Stomach (tissue), 9 donors: Measurements from ENCODE around the gene RAMP1. TPM values are rescaled to one million over a fixed set of nuclear protein-coding genes. Genes with fewer than 3 reads are reported as not detected.

ENCODE experiments used
- DNase-seq, 2 donors: peaks; one replicate each; pipeline versions ENCODE4 v3.0.0 to v3.0.0-alpha.2; 2013 to 2019
- H3K27ac ChIP-seq, 5 donors: fragments of 200-600 bp in 4 of 5; sonication (generic) in 4 of 5; one replicate each; pipeline ENCODE4 v1.5.1; 2013 to 2019; ENCODE audit warnings: mild to moderate bottlenecking in 1 of 5, moderate library complexity in 1 of 5
- H3K27me3 ChIP-seq, 3 donors: fragments of 200-600 bp; sonication (generic); one replicate each; pipeline ENCODE4 v1.5.1; 2017 to 2019; ENCODE audit warnings: mixed run types in 1 of 3
- H3K36me3 ChIP-seq, 4 donors: fragments of 200-600 bp; sonication (generic); 1 replicate in 3 of 4; 2 replicates in 1 of 4; pipeline ENCODE4 v1.5.1; 2016 to 2019
- H3K4me1 ChIP-seq, 4 donors: fragments of 200-600 bp; sonication (generic); one replicate each; pipeline ENCODE4 v1.5.1; 2016 to 2019
- H3K4me3 ChIP-seq, 4 donors: fragments of 200-600 bp; sonication (generic) in 3 of 4; one replicate each; pipeline ENCODE4 v1.5.1; 2016 to 2019; ENCODE audit warnings: mild to moderate bottlenecking in 1 of 4
- H3K9me3 ChIP-seq, 4 donors: fragments of 200-600 bp; sonication (generic); one replicate each; pipeline ENCODE4 v1.5.1; 2016 to 2019
- CTCF ChIP-seq, 7 experiments: fragments of 450-650 bp in 4 of 7; fragments of 200-600 bp in 3 of 7; sonication (generic) in 3 of 7; IDR thresholded peaks; one replicate each; pipeline ENCODE4 v1.5.1; 2016 to 2019; ENCODE audit warnings: antibody characterized with exemption in 7 of 7, control low read depth in 2 of 7, mild to moderate bottlenecking in 1 of 7
- EP300 ChIP-seq: sonication (generic); formaldehyde crosslinking; IDR thresholded peaks from one replicate; pipeline ENCODE4 v1.6.1; 2017; ENCODE audit warnings: antibody characterized with exemption
- POLR2A ChIP-seq, 4 donors: fragments of 450-650 bp; IDR thresholded peaks; one replicate each; pipeline ENCODE4 v1.6.1; 2016; ENCODE audit warnings: antibody characterized with exemption in 4 of 4, control low read depth in 2 of 4, mild to moderate bottlenecking in 1 of 4, moderate library complexity in 1 of 4
- POLR2AphosphoS5 ChIP-seq, 3 donors: sonication (generic); formaldehyde crosslinking; IDR thresholded peaks; one replicate each; pipeline ENCODE4 v1.6.1; 2016; ENCODE audit warnings: antibody characterized with exemption in 3 of 3
- WGBS, 5 donors: extraction: QIAGEN DNeasy Blood & Tissue Kit in 3 of 5; methylation state at CpG; one replicate each; pipeline versions ENCODE4 v1.1.5 to v1.1.7; 2013 to 2018; 5-methylcytosine and 5-hydroxymethylcytosine counted together
- intact Hi-C: fragments of 100-400 bp; cut with DNase I; formaldehyde crosslinking; loops from one replicate; pipeline ENCODE4 v1.15.1; 2023; ENCODE audit warnings: low total_unique reads
- polyA plus RNA-seq, 3 donors: library from polyadenylated mRNA; stranded (reverse); fragments of 200-250 nt; gene quantifications; one replicate each; pipeline ENCODE4 v1.2.3, GENCODE V29; 2013
- total RNA-seq, 5 donors: library from RNA; depleted of rRNA; stranded (reverse); fragments of >200 nt; gene quantifications; one replicate each; pipeline versions ENCODE4 v1.1.0 to v1.2.3, GENCODE V29; 2014 to 2016
- donor health status: healthy with polysubstance abuse.
- donor health status: Bipolar disorder and iron deficiency.
- donor health status: healthy.

Gene RAMP1
- total and polyA plus RNA-seq, 8 donors = 0.87 to 113 (median 31.8) TPM

- Histone ChIP-seq H3K36me3 (no peaks in the 10 kb centered on the region), H3K9me3 (no peaks in the 10 kb centered on the region), H3K27ac (no peak overlapping the region), H3K4me1 (no peaks in the 10 kb centered on the region), H3K27me3 (no peaks in the 10 kb centered on the region), H3K4me3 (no peak overlapping the region)
- intact Hi-C loops = no loop called here
- DNase-seq = no peak
- 46 to 58% (median 49%) methylated on average over 3 of the region's 3 CpGs for WGBS, 5 donors
- TF ChIP-seq CTCF (IDR thresholded peaks at IDR 0.05) = no peak
- TF ChIP-seq EP300 = no peak
- TF ChIP-seq POLR2AphosphoS5 (IDR thresholded peaks at IDR 0.05) = no peak
- no peak for TF ChIP-seq POLR2A (IDR thresholded peaks at IDR 0.05)
Measured at GRCh38 chr2:237827421-237827987, 31.9 kb upstream of the RAMP1 start.

- 81 to 99% (median 94%) methylated on average over 2 of the region's 2 CpGs for WGBS, 5 donors
Measured at GRCh38 chr2:237830522-237830921, 28.9 kb upstream of the RAMP1 start.

DNA sequence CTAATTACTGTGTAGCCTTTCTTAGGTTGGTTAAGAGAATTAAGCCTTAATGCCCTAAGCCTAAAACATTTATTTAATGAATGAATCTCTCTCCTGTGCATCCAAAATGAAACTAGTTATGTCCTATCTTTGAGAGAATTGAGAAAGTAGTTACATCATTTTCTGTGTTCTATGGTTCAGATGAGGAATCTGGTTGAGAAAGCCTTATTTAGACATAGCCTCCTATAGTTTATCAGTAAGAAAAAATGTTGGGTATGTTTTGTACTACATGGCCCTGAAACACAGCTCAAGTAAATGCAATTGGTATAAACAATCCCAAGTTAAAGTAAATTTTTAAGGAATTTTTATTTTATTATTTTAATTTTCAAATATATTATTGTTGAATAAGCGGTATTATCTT is 25.9 kb upstream of the RAMP1 start:
- intact Hi-C loops = no loop called here
- 94 to 98% (median 97%) methylated on average over 1 of the region's 1 CpG for WGBS, 5 donors
- Histone ChIP-seq H3K27ac (no peak overlapping the region), H3K27me3 (no peaks in the 10 kb centered on the region), H3K9me3 (no peaks in the 10 kb centered on the region), H3K36me3 (no peaks in the 10 kb centered on the region), H3K4me1 (no peaks in the 10 kb centered on the region), H3K4me3 (no peak overlapping the region)
- TF ChIP-seq POLR2AphosphoS5 (IDR thresholded peaks at IDR 0.05) (no peak), POLR2A (IDR thresholded peaks at IDR 0.05) (no peak), EP300 (no peak), CTCF (IDR thresholded peaks at IDR 0.05) (no peak)
- DNase-seq = no peak

More at GRCh38 chr2:237830522-237830921, 28.9 kb upstream of the RAMP1 start:
- Histone ChIP-seq H3K27me3 (no peaks in the 10 kb centered on the region), H3K9me3 (no peaks in the 10 kb centered on the region), H3K4me1 (no peaks in the 10 kb centered on the region), H3K27ac (no peak overlapping the region), H3K36me3 (no peaks in the 10 kb centered on the region), H3K4me3 (no peak overlapping the region)
- intact Hi-C loops = no loop called here
- TF ChIP-seq POLR2AphosphoS5 (IDR thresholded peaks at IDR 0.05) (no peak), POLR2A (IDR thresholded peaks at IDR 0.05) (no peak), CTCF (IDR thresholded peaks at IDR 0.05) (no peak)
- DNase-seq = no peak

DNA sequence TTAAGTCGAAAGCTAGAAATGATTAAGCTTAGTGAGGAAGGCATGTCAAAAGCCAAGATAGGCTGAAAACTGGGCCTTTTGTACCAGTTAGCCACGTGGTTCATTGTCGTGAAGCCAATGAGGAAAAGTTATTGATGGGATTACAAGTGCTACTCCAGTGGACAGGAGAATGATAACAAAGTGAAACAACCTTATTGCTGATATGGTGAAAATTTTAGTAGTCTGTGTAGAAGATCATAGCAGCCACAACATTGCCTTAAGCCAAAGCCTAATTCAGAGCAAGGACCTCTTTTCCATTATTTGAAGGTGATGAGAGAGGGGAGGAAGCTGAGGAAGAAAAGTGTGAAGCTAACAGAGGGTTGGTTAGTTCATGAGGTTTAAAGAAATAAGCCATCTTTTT is 24.1 kb upstream of the RAMP1 start:
- intact Hi-C loops = no loop called here
- WGBS, 5 donors = 50 to 79% (median 53%) methylated on average over 3 of the region's 3 CpGs

More for the DNA sequence above, 24.1 kb upstream of the RAMP1 start:
- TF ChIP-seq POLR2AphosphoS5 (IDR thresholded peaks at IDR 0.05) (no peak), POLR2A (IDR thresholded peaks at IDR 0.05) (no peak), EP300 (no peak), CTCF (IDR thresholded peaks at IDR 0.05) (no peak)
- Histone ChIP-seq H3K27ac (no peak overlapping the region), H3K4me3 (no peak overlapping the region), H3K36me3 (no peaks in the 10 kb centered on the region), H3K4me1 (no peaks in the 10 kb centered on the region), H3K27me3 (no peaks in the 10 kb centered on the region), H3K9me3 (no peaks in the 10 kb centered on the region)
- DNase-seq = no peak
